DOHH2 (cell line): ENCODE data around the gene PBRM1.

Experiments
- H3F3A ChIP-seq: fragments of 200-600 bp; sonication (generic), shearing (Covaris generic); 2 replicates; pipeline ENCODE4 v1.6.0; 2016; ENCODE audit warnings: antibody characterized with exemption, mild to moderate bottlenecking; ENCODE audit not compliant: control insufficient read depth, insufficient read depth
- H3K27ac ChIP-seq: fragments of 200-600 bp; sonication (generic); 2 replicates; pipeline ENCODE4 v1.5.1; 2014; ENCODE audit warnings: low read depth, mild to moderate bottlenecking, low read length, moderate library complexity
- H3K27me3 ChIP-seq: fragments of 200-600 bp; sonication (generic); 2 replicates; pipeline ENCODE4 v1.6.1; 2014; ENCODE audit warnings: mild to moderate bottlenecking, low read length, mixed read lengths; ENCODE audit not compliant: control insufficient read depth
- H3K36me3 ChIP-seq: fragments of 200-600 bp; sonication (generic); 2 replicates; pipeline ENCODE4 v1.6.1; 2014; ENCODE audit warnings: mild to moderate bottlenecking, low read length, moderate library complexity, mixed read lengths; ENCODE audit not compliant: control insufficient read depth
- H3K4me1 ChIP-seq: fragments of 200-600 bp; sonication (generic); 2 replicates; pipeline ENCODE4 v1.6.1; 2014; ENCODE audit warnings: mild to moderate bottlenecking, low read length, mixed read lengths; ENCODE audit not compliant: control insufficient read depth
- H3K4me2 ChIP-seq: fragments of 200-600 bp; sonication (generic); 2 replicates; pipeline ENCODE4 v1.6.0; 2014; ENCODE audit warnings: mild to moderate bottlenecking, low read length, moderate library complexity
- H3K4me3 ChIP-seq: fragments of 200-600 bp; sonication (generic); 2 replicates; pipeline ENCODE4 v1.5.1; 2014; ENCODE audit warnings: mild to moderate bottlenecking, low read length, mixed read lengths
- H3K79me2 ChIP-seq: fragments of 200-600 bp; sonication (generic); 2 replicates; pipeline ENCODE4 v1.6.1; 2014; ENCODE audit warnings: mild to moderate bottlenecking, low read length, mixed read lengths; ENCODE audit not compliant: control insufficient read depth
- H3K9me2 ChIP-seq: fragments of 200-600 bp; sonication (generic); replicated peaks from 2 replicates; pipeline ENCODE4 v1.6.1; 2014; ENCODE audit warnings: mild to moderate bottlenecking, low read length, mixed read lengths; ENCODE audit not compliant: control insufficient read depth
- H3K9me3 ChIP-seq: fragments of 200-600 bp; sonication (generic); 2 replicates; pipeline ENCODE4 v1.6.1; 2014; ENCODE audit warnings: antibody characterized with exemption, low read length, mixed read lengths; ENCODE audit not compliant: control insufficient read depth, insufficient read depth
- H4K20me1 ChIP-seq: fragments of 200-600 bp; sonication (generic); 2 replicates; pipeline ENCODE4 v1.6.0; 2014; ENCODE audit warnings: low read depth, mild to moderate bottlenecking, antibody characterized with exemption, low read length, moderate library complexity; ENCODE audit not compliant: control insufficient read depth, insufficient read depth
- EZH2phosphoT487 ChIP-seq: fragments of 200-600 bp; sonication (generic); IDR thresholded peaks from 2 replicates; pipeline ENCODE4 v1.6.1; 2017; ENCODE audit warnings: borderline replicate concordance, mild to moderate bottlenecking, antibody characterized with exemption, low read length, moderate library complexity, mixed read lengths
- TF ChIP-seq, protein P1 (sequence below): fragments of 200-600 bp; sonication (generic); IDR thresholded peaks from one replicate; pipeline ENCODE4 v1.5.1; 2014; ENCODE audit warnings: antibody characterized with exemption, mild to moderate bottlenecking, low read depth, low read length; ENCODE audit not compliant: poor library complexity, severe bottlenecking

Gene PBRM1

DNA sequence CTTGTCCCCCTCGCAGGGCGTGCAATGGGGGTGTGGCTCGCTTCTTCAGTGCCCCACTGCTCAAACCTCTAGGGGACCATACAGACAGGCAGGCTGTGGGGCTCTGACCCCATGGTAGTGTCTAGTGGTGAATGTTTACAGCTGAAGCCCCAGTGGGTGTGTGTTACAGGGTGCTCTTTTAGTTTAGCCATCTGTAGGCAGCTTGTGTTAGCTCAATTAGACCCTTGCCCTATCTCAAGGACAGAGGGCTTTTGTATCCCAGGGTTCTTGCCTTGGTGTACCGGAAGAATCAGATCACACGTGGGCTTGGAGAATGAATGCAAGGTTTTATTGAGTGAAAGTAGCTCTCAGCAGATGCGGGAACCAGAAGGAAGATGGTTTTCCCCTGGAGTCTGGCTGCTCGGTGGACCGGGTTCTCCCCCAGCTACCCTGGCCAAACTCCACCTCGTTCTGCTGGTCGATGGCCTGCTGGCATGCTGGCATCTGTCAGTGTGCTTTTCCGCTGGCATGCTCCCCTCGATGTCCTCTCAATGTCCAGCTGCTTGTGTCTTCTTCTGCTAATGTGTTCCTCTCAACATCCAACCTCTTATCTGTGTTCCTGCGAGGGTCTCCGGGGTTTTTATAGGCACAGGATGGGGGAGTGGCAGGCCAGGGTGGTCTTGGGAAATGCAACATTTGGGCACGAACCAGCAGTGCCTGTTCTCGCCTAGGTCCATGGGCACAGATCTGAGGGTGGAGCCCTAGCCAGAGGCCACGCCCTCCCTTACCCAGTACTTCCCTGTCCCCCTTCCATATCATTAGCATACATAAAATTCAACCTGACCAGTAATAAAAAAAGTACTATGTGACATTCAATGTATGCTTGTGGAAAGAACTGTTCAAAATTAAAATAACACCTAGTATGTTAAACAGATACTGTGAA, 26.8 kb upstream of the PBRM1 start:
- Histone ChIP-seq H3K4me3 (no peak overlapping the region), H4K20me1 (0 out of 2 replicates have a peak, but pooled peaks cover 4% of the 10 kb centered on the region), H3K36me3 (peaks cover 26% of the 10 kb centered on the region), H3K4me2 (no peak overlapping the region), H3F3A (peaks cover 27% of the 10 kb centered on the region), H3K27ac (no peak overlapping the region), H3K9me2 (no peaks in the 10 kb centered on the region), H3K9me3 (no peaks in the 10 kb centered on the region), H3K79me2 (peaks cover 12% of the 10 kb centered on the region), H3K27me3 (no peaks in the 10 kb centered on the region), H3K4me1 (peaks cover 27% of the 10 kb centered on the region)
- no peak for TF ChIP-seq EZH2phosphoT487
- TF ChIP-seq, protein P1, sequence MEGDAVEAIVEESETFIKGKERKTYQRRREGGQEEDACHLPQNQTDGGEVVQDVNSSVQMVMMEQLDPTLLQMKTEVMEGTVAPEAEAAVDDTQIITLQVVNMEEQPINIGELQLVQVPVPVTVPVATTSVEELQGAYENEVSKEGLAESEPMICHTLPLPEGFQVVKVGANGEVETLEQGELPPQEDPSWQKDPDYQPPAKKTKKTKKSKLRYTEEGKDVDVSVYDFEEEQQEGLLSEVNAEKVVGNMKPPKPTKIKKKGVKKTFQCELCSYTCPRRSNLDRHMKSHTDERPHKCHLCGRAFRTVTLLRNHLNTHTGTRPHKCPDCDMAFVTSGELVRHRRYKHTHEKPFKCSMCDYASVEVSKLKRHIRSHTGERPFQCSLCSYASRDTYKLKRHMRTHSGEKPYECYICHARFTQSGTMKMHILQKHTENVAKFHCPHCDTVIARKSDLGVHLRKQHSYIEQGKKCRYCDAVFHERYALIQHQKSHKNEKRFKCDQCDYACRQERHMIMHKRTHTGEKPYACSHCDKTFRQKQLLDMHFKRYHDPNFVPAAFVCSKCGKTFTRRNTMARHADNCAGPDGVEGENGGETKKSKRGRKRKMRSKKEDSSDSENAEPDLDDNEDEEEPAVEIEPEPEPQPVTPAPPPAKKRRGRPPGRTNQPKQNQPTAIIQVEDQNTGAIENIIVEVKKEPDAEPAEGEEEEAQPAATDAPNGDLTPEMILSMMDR = no peak

DNA sequence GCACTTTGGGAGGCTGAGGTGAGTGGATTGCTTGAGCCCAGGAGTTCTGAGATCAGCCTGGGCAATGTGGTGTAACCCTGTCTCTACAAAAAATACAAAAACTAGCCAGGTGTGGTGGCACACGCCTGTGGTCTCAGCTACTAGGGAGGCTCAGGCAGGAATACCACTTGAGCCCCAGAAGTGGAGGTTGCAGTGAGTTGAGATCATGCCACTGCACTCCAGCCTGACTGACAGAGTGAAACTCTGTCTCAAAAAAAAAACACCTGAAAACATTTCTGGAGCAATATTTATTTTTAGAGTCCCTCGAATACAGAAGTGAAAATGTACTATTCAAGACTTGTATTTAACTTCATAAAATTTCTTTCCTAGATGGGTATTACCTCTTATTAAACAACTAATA, 24.8 kb upstream of the PBRM1 start:
- 0 out of 2 replicates have a peak, but pooled peaks cover 4% of the 10 kb centered on the region for H4K20me1 ChIP-seq
- H3K36me3 ChIP-seq = peaks cover 34% of the 10 kb centered on the region
- H3K9me3 ChIP-seq = no peaks in the 10 kb centered on the region
- H3K79me2 ChIP-seq = peaks cover 29% of the 10 kb centered on the region
- peak overlapping the region; percentile 31; the same call in 1 of the 2 replicates for H3K4me2 ChIP-seq
- H3K27ac ChIP-seq = 0 out of 2 replicates have a peak overlapping the region, but pooled peaks have one; percentile 19
- H3K27me3 ChIP-seq = no peaks in the 10 kb centered on the region
- TF ChIP-seq EZH2phosphoT487 = no peak
- TF ChIP-seq, protein P1 = no peak
- peaks cover 32% of the 10 kb centered on the region for H3K4me1 ChIP-seq
- no peaks in the 10 kb centered on the region for H3K9me2 ChIP-seq
- H3K4me3 ChIP-seq = no peak overlapping the region
- H3F3A ChIP-seq = peaks cover 30% of the 10 kb centered on the region

DNA sequence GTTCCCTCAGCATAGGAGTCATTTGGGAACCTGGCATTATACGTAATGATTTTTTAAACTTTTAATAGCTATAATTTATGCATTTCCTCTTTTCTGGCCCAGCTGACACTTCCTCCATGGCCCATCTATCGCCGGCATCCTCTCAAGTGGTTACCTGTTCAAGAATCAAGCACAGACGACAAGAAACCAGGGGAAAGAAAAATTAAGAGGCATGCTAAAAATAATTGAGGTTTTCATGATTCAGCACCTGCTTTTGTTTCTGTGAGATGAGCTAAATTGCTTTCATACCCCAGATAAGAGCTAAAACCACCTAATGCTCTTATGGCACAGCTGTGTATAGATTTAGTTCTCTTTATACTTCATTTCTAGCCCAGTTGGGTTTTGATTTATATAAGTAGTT, 21.9 kb upstream of the PBRM1 start:
- peaks cover 56% of the 10 kb centered on the region for H3K79me2 ChIP-seq
- peaks cover 30% of the 10 kb centered on the region for H3F3A ChIP-seq
- no peaks in the 10 kb centered on the region for H3K27me3 ChIP-seq
- peak overlapping the region; percentile 98 for H3K4me2 ChIP-seq
- H3K4me3 ChIP-seq = peak overlapping the region; percentile 97
- H3K9me2 ChIP-seq = no peaks in the 10 kb centered on the region
- H3K27ac ChIP-seq = peak overlapping the region; percentile 32
- H3K4me1 ChIP-seq = peaks cover 44% of the 10 kb centered on the region
- H3K9me3 ChIP-seq = no peaks in the 10 kb centered on the region
- peaks cover 33% of the 10 kb centered on the region for H3K36me3 ChIP-seq
- TF ChIP-seq, protein P1 = no peak
- no peak for TF ChIP-seq EZH2phosphoT487
- 0 out of 2 replicates have a peak, but pooled peaks cover under 1% of the 10 kb centered on the region for H4K20me1 ChIP-seq
